Upper lobe of left lung (tissue), 6 donors: ENCODE data around the gene SIK3. TPM values are rescaled to one million over a fixed set of nuclear protein-coding genes. Genes with fewer than 3 reads are reported as not detected.
A peak's percentile ranks its signal among the peaks of the same experiment; 100 is the strongest.

Experiments used
- ATAC-seq, 2 donors: fragments of 200-7000 bp; cut with Tn5 transposase; one replicate each; pipeline ENCODE4 v1.9.1; 2022; ENCODE audit warnings: mild to moderate bottlenecking in 2 of 2, moderate library complexity in 2 of 2; ENCODE audit not compliant: low FRiP score in 2 of 2
- DNase-seq, 2 donors: peaks; one replicate each; pipeline ENCODE4 v3.0.0-alpha.2; 2019 to 2020
- H3K27ac ChIP-seq, 4 donors: fragments of 200-600 bp; sonication (generic); one replicate each; pipeline ENCODE4 v1.5.1; 2016 to 2019
- H3K27me3 ChIP-seq, 4 donors: fragments of 200-600 bp; sonication (generic); one replicate each; pipeline ENCODE4 v1.5.1; 2017 to 2019
- H3K36me3 ChIP-seq, 4 donors: fragments of 200-600 bp; sonication (generic); one replicate each; pipeline ENCODE4 v1.5.1; 2016 to 2019
- H3K4me1 ChIP-seq, 4 donors: fragments of 200-600 bp; sonication (generic); one replicate each; pipeline ENCODE4 v1.5.1; 2018 to 2019
- H3K4me3 ChIP-seq, 4 donors: fragments of 200-600 bp; sonication (generic); one replicate each; pipeline ENCODE4 v1.5.1; 2017 to 2019; ENCODE audit warnings: mild to moderate bottlenecking in 2 of 4, moderate library complexity in 1 of 4
- H3K9me3 ChIP-seq, 4 donors: fragments of 200-600 bp; sonication (generic); one replicate each; pipeline ENCODE4 v1.5.1; 2018 to 2019
- CTCF ChIP-seq, 6 experiments: fragments of 450-650 bp in 4 of 6; fragments of 200-600 bp in 2 of 6; sonication (generic) in 2 of 6; IDR thresholded peaks; one replicate each; pipeline ENCODE4 v1.5.1; 2016 to 2019; ENCODE audit warnings: antibody characterized with exemption in 6 of 6
- EP300 ChIP-seq, 4 donors: sonication (generic); formaldehyde crosslinking; IDR thresholded peaks; one replicate each; pipeline ENCODE4 v1.5.1; 2017; ENCODE audit warnings: antibody characterized with exemption in 4 of 4, control low read depth in 2 of 4
- POLR2A ChIP-seq, 4 donors: fragments of 450-650 bp; IDR thresholded peaks; one replicate each; pipeline ENCODE4 v1.5.1; 2016 to 2017; ENCODE audit warnings: antibody characterized with exemption in 4 of 4, mild to moderate bottlenecking in 2 of 4
- POLR2AphosphoS5 ChIP-seq, 2 donors: sonication (generic); formaldehyde crosslinking; IDR thresholded peaks; one replicate each; pipeline ENCODE4 v1.5.1; 2017; ENCODE audit warnings: antibody characterized with exemption in 2 of 2
- WGBS, 2 donors: methylation state at CpG; one replicate each; pipeline ENCODE4 v1.1.5; 2017 to 2018; 5-methylcytosine and 5-hydroxymethylcytosine counted together
- total RNA-seq, 6 donors: library from RNA; depleted of rRNA in 4 of 6; stranded (reverse); fragments of >200 nt in 4 of 6; gene quantifications; one replicate each; pipeline versions ENCODE4 v1.1.0 to v1.2.1, GENCODE V29; 2016 to 2021
- donor health status: DM: no; HTN: no; CAD: no; lungs with moderate emphysema.
- donor health status: DM: no; HTN: yes; CAD: no; lungs with severe emphysema.

The SIK3 gene
- total RNA-seq, 6 donors from 2014 or later = 26.9 to 115 (median 43.7) TPM

DNA sequence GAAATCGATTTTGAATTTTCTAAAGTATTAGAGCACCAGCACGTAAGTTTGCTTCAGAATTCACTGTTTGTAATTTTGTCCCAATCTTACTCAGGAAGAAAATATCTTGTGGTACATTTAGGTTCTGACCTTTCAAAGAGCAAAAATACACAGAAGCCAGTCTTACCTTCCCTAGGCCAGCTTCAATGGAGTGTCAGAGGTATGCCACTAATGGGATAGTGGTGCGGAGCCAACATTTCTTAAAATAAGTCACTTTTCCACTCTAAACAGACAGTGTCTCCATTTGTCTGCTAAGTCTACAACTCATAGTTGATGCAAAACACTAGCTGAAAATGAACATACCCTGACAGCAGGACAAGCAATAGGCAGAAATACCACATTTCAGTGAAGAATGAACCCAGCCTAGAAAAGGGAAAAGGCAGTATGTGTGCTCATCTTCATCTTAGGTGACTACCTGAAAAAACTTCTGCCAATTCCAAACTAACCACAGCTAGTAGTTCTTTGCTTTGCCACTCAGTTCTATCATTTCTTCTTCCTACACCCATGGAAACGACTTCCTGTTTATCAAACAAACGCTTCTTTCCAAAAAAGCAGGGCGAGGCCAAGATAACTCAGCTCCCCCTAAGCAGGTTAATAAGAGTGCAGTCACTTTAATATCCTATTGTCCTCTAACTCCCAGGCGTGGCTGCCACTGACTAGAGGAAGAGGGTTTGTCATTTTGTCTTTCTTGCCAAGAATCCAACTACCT, 166.8 kb downstream of the SIK3 start:
- H3K27me3 ChIP-seq = no peaks in the 10 kb centered on the region
- DNase-seq (no peak), ATAC-seq (peak; percentile 53 to 73)
- H3K9me3 ChIP-seq = no peaks in the 10 kb centered on the region
- no peak overlapping the region for H3K4me3 ChIP-seq
- 44 to 53% methylated on average over 7 of the region's 7 CpGs for WGBS, 2 donors
- peak overlapping the region in 3 of 4 donors; percentile 40 to 64 (median 41) for H3K27ac ChIP-seq
- H3K36me3 ChIP-seq = peaks cover 0 to 7% (median 2%) of the 10 kb centered on the region in 4 donors
- TF ChIP-seq POLR2A (IDR thresholded peaks at IDR 0.05) (no peak), POLR2AphosphoS5 (IDR thresholded peaks at IDR 0.05) (no peak), CTCF (IDR thresholded peaks at IDR 0.05) (no peak), EP300 (IDR thresholded peaks at IDR 0.05) (peak in 1 of 4 donors; percentile 40)
- H3K4me1 ChIP-seq = peaks cover 42 to 48% (median 45%) of the 10 kb centered on the region in 4 donors

GRCh38 chr11:116930586-116930985, 167.6 kb downstream of the SIK3 start:
- Histone ChIP-seq H3K4me3 (peak overlapping the region in 2 of 4 donors; percentile 13 to 15), H3K4me1 (peaks cover 42 to 48% (median 45%) of the 10 kb centered on the region in 4 donors), H3K9me3 (no peaks in the 10 kb centered on the region), H3K27me3 (no peaks in the 10 kb centered on the region), H3K36me3 (peaks cover 0 to 15% (median 5%) of the 10 kb centered on the region in 4 donors), H3K27ac (peak overlapping the region; percentile 18 to 64 (median 50))
- ATAC-seq = no peak
- WGBS, 2 donors = 49 to 57% methylated on average over 2 of the region's 2 CpGs
- no peak for TF ChIP-seq POLR2AphosphoS5 (IDR thresholded peaks at IDR 0.05)
- TF ChIP-seq EP300 (IDR thresholded peaks at IDR 0.05) = no peak
- TF ChIP-seq CTCF (IDR thresholded peaks at IDR 0.05) = no peak
- no peak for TF ChIP-seq POLR2A (IDR thresholded peaks at IDR 0.05)
- no peak for DNase-seq

- Histone ChIP-seq H3K4me3 (peak overlapping the region in 2 of 4 donors; percentile 13 to 15), H3K4me1 (peaks cover 42 to 48% (median 45%) of the 10 kb centered on the region in 4 donors), H3K9me3 (no peaks in the 10 kb centered on the region), H3K27me3 (no peaks in the 10 kb centered on the region), H3K36me3 (peaks cover 0 to 19% (median 6%) of the 10 kb centered on the region in 4 donors), H3K27ac (peak overlapping the region; percentile 18 to 64 (median 50))
- WGBS, 2 donors = 16 to 18% methylated on average over 4 of the region's 4 CpGs
- DNase-seq (no peak), ATAC-seq (peak in 1 of 2 donors; percentile 47)
- TF ChIP-seq POLR2A (IDR thresholded peaks at IDR 0.05) (no peak), EP300 (IDR thresholded peaks at IDR 0.05) (no peak), POLR2AphosphoS5 (IDR thresholded peaks at IDR 0.05) (no peak), CTCF (IDR thresholded peaks at IDR 0.05) (no peak)
Measured at GRCh38 chr11:116930177-116930576, 168.1 kb downstream of the SIK3 start.

DNA sequence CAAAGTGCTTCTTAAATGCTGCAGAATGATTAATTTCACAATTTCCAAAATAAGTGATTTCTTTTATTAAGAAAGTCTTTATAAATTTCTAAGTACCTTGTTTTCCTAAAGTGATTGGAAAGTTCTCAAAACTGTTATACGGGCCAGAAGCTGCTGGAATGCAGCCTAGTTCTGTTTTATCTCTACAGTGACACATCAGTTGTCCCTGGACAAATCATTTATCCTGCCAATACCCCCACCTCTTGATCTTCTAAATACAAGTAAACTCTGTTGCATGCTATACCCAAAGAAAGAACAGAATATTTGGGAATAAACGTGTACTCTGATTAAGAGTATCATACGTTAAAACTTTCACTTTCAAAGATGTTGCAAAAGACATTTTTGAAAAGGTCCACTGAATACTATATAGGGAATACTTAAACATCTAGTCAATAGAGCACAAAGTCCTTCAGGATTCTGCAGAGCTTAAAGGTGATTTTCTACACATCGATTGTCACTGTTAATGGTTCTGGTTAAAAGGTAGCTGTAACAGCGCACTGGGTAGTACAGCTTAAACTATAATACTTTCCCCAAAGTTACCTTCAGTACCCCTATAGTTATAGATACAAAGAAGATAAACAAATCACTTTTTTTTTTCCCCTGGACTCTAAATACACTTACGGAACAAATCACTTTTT, 168.7 kb downstream of the SIK3 start:
- TF ChIP-seq POLR2A (IDR thresholded peaks at IDR 0.05) (no peak), CTCF (IDR thresholded peaks at IDR 0.05) (no peak), POLR2AphosphoS5 (IDR thresholded peaks at IDR 0.05) (no peak), EP300 (IDR thresholded peaks at IDR 0.05) (no peak)
- Histone ChIP-seq H3K4me1 (peaks cover 42 to 48% (median 45%) of the 10 kb centered on the region in 4 donors), H3K27me3 (no peaks in the 10 kb centered on the region), H3K9me3 (no peaks in the 10 kb centered on the region), H3K4me3 (no peak overlapping the region), H3K27ac (peak overlapping the region in 2 of 4 donors; percentile 49 to 64), H3K36me3 (peaks cover 0 to 22% (median 6%) of the 10 kb centered on the region in 4 donors)
- peak in 1 of 2 donors; percentile 5 for ATAC-seq
- WGBS, 2 donors = 28 to 31% methylated on average over 6 of the region's 6 CpGs
- no peak for DNase-seq
